ENCODE measurements around the gene ANAPC2.
A peak's percentile ranks its signal among the peaks of the same experiment; 100 is the strongest.

Gene ANAPC2

DNA sequence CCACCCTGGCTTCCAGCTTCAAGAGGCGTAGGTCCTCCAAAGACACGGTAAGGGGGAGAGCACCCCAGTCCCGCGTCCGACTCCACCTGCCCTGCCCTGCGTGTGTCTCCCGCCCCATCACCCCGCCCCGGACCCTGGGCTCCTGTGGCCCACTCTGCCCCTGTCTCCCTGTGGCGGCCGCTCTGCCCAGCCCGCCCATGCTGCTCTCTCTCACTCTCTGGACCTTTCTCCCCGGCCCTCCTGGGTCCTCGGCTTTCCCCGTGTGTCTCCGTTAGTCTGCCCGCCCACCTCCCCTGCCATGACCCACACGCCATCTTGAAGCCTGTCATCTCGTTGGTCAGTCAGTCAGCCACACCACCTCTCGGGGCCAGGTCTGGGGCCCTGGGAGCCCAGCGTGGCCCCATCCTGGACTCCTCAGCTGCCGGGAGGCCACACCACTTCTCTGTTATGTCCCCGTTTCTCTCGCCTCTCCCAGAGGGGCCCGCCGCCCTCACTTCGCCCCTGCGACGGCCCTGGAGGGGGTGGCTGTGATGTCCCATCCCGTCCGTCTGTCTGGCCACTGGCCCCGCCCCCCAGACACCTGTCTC, 23.0 kb downstream of the ANAPC2 start:
- no peak for FAIRE-seq
- no peak for DNase-seq (ENCODE audit: insufficient read length, low spot score)

DNA sequence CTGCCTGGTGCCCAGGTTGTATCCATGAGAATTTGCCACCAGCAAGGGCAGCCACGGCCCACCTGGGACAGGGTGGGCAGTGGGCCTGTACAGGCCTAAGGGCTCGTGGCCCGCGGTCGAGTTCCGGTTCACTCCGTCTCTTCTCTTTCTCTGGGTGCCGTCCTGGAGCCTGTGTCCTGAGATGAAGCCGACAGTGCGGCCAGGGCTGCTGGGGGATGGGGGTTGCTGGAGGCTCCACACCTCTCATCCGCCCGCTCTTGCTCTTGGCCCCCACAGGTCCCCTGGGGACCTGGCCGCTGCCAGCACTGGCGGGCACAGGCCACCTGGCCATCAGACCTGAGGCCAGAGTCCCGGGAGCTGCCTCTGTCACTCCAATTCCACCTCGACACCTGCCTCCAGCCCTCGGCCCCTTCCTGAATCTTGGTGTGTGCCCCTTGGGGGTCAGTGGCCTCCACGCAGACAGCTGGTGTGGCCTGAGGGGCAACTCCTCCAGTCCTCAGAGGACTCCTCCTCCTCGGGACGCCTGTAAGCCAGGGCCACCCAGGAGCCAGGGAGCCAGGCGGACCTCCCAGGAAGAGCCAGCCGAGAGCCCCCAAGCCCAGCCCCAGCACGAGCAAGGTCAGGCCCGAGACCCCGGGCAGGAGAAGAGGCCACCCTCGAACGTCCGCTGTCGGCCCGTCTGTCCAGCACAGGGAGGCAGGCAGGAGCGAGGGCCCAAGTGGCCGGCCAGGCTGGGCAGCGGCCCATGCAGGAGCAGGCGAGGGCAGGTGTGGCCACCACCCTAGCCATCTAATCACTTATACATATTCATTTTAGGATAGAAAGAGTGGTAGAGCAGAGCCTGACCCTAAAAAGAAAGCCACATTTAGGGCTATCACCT, 23.8 kb downstream of the ANAPC2 start:
- FAIRE-seq: no peak

DNA sequence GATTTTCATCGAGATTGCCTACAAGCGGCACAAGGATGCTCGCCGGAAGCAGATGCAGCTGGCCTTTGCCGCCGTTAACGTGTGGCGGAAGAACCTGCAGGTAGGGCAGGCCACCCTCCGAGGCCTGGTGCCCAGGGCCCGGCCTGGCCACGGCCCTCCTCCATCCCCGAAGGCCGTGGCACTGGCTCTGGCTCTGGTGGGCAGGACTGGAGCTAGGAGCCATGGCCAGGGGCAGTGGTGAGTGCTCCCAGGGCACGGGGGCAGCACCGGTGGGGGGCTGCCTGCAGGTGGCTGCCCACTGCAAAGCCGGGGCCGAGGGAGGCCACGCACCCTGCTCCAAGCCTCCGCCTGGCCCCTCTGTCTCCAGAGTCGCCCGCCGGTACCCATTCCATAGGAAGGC, 24.6 kb downstream of the ANAPC2 start:
- no peak for DNase-seq (ENCODE audit: insufficient read length, low spot score)
- no peak for FAIRE-seq

More for the DNA sequence above, 23.8 kb downstream of the ANAPC2 start:
- no peak for DNase-seq (ENCODE audit: insufficient read length, low spot score)

DNA sequence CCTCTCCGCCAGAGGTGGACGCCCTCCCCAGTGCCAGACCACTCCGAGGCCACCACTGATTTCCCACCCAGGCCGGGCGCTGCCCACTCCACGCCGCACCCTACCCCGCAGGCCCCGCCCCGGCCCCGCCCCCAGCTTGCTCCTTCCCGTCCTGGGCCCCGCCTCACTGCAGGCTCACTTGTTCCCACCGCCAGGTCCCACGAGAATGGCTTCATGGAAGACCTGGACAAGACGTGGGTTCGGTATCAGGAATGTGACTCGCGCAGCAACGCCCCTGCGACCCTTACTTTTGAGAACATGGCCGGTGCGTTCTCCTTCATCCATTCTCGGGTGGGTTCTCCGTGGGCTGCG, 25.0 kb downstream of the ANAPC2 start:
- DNase-seq (ENCODE audit: insufficient read length, low spot score): no peak

DNA sequence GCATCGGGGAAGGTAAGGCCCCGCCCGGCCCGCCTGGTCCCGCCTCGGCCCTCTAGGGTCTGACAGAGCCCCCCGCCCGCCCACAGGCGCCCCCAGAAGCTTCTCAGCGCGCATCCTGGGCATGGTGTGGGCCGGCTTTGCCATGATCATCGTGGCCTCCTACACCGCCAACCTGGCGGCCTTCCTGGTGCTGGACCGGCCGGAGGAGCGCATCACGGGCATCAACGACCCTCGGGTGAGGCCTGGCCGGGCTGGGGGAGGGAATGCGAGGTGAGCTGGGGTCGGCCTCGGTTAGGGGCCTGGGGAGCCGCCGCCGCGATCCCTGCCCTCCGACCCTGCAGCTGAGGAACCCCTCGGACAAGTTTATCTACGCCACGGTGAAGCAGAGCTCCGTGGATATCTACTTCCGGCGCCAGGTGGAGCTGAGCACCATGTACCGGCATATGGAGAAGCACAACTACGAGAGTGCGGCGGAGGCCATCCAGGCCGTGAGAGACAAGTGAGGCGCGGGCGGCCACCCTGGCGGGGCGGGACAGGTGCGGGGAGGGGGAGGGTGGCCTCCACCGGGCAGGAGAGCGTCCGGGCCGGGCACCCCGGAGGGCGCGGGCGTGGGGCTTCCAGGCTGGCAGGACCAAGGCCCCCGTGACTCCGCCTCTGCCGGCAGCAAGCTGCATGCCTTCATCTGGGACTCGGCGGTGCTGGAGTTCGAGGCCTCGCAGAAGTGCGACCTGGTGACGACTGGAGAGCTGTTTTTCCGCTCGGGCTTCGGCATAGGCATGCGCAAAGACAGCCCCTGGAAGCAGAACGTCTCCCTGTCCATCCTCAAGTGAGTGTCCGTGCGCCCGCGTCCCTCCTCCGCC, 25.6 kb downstream of the ANAPC2 start:
- FAIRE-seq (no peak), DNase-seq (ENCODE audit: insufficient read length, low spot score) (no peak)

More for the DNA sequence above, 25.0 kb downstream of the ANAPC2 start:
- no peak for FAIRE-seq

DNA sequence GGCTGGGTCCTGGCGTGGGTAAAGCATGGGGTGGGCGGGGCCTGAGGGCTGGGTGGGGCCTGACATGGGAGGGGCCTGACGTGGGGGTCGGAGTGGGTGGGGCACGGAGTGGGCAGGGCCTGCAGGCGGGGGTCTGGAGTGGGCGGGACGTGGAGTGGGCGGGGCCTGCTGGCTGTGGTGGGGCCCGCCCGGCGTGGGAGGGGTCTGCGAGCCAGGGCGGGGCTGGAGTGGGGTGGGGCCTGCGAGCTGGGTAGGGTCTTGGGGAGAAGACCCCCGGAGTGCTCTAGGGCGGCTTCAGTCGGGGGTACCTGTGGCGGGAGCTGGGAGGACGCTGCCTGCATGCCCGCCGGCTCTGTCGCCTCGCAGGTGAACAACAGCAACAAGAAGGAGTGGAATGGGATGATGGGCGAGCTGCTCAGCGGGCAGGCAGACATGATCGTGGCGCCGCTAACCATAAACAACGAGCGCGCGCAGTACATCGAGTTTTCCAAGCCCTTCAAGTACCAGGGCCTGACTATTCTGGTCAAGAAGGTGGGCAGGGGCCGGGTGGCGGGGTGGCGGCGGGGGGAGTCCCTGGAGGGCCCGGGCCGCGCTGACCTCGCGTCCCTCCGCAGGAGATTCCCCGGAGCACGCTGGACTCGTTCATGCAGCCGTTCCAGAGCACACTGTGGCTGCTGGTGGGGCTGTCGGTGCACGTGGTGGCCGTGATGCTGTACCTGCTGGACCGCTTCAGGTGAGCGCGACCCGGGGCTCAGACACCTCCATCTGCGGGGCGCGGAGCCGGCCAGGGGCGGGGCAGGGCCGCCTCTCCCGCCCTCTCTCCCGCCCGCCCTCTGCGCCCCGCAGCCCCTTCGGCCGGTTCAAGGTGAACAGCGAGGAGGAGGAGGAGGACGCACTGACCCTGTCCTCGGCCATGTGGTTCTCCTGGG, 26.5 kb downstream of the ANAPC2 start:
- FAIRE-seq (no peak), DNase-seq (ENCODE audit: insufficient read length, low spot score) (no peak)

DNA sequence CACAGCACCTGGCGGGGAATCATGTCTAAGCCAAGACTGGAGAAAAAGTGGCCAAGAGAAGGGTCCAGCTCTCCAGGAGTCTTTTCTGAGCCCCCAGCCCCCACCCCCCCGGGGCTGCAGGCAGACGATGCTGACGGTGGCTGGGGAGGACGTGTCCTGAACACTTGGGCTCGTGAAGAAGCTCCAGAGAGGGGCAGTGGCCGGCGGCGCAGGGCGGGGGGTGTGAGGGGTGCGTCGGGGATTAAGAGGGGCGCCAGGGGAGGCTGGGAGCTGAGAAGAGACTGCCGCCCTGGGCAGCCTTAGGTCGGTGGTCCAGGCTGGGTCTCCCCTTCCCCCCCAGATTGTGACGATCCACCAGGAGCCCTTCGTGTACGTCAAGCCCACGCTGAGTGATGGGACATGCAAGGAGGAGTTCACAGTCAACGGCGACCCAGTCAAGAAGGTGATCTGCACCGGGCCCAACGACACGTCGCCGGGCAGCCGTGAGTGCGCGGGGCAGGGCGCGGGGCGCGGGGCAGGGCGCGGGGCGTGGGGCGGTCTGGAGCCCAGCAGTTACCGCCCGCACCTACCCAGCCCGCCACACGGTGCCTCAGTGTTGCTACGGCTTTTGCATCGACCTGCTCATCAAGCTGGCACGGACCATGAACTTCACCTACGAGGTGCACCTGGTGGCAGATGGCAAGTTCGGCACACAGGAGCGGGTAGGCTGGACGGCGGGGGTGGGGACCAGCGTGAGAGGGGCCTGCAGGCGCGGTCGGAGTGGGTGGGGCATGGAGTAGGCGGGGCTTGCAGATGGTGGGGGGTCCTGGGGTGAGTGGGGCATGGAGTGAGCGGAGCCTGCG, 27.4 kb downstream of the ANAPC2 start:
- DNase-seq (ENCODE audit: insufficient read length, low spot score) (no peak), FAIRE-seq (no peak)

DNA sequence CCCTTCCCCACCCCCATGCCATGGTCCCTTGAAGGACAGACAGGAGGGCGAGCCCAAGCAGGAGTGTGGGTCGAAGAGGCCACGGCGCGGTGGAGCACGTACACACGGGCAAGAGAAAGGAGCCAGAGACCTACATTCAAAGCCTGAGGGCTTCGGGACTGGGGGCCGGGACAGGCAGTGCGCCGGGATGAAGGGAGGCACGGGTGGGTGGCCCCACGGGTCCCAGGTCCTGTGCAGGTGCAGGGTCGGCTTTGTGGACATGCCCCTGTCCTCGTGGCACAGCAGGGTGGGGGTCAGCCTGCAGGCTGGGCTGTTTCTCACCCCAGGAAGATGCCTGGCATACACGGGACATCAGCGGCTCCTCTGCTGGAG, 28.3 kb downstream of the ANAPC2 start:
- FAIRE-seq (no peak), DNase-seq (ENCODE audit: insufficient read length, low spot score) (no peak)

DNA sequence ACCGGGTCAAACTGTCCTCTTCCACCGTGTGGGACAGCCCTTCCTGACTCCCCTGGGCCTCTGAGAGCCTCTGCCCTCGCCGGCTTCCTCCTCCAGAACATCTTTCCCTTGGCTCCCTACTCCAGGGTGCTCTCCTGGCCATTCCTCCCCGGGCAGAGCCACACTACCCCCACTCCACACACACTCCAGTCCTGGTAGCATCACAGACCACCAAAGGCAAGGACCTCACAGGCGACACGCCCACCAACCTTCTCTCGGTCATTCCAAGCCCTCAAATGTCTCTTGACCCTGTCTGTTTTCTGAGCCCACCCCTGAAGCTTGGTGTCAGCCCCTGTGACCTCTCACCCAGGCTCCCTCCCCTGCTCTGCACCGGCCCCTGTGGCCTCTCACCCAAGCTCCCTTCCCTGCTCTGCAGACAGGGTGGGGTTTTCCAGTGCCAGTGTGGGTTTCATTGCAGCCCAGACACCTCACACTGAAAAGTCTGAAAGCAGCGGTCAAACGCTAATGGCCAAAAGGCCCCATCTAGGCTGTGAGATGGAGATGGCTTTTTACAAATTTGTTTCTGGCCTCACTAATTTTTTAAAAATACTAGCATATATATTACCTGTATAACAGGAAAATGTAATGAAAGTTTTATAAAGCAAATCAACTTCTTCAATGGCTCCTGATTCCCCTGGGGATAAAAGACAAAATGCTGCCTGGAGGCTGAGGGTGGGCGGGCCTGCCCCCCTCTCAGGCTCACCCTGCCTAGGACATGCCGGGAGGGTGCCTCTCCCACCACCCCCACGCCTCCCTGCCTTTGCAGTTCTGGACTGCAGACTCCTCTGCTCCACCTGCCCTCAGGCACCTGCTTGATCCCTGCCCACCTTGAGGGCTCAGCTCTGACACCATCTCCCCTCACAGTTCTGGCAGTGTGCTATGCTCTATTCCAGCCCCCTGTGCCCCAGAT, 29.0 kb downstream of the ANAPC2 start:
- FAIRE-seq (peak; percentile 59), DNase-seq (ENCODE audit: insufficient read length, low spot score) (no peak)

DNA sequence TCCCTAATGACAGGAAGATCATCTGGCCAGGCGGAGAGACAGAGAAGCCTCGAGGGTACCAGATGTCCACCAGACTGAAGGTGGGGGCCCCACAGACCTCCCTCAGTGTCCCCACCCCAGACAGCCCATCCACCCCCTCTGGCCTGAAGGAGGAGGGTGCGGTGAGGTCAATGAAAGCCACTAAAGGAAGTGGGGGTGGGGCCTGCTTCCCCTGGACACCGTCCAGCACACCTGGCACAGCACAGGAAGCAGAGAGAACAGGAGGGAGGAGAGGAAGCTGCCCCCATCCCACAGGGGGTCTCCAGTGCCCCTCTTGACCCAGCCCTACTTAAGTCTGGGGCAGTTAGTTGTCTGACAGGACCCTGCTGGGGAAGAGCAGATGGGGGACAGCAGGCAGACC, 29.7 kb downstream of the ANAPC2 start:
- FAIRE-seq: no peak
- DNase-seq (ENCODE audit: insufficient read length, low spot score): no peak

DNA sequence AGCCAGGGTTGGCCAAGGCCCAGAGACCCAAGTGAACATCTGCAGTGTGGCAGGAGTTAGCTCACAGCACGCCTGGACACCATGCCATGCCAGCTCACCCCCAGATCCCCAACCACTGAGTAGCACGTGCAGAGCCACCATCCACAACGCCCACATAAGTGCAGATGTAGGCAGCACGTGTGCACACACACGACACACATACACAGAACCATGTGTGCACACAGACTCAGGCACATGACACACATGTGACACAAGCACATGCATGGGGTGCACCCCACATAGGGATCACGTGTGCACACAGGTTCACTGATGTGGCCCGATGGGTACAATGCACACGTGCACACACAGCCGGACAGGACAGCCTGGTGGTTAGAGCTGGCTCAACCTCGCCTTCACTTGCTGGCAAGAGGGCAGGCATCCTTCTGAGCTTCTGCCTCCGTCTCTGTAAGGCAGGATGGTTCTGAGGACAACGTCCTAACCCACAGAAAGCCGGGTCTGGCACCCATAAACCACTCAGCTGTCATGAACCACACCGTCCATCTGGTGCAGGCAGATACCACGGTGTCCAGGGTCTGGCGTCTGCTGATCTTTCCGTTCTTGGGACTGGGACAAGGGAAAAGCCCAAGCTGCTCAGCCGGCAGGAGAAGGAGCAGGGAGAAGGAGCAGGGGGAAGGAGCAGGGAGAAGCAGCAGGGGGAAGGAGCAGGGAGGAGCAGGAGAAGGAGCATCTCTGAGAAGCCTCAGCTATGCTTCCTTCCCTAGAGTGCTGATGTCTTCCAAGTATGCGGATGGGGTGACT, 30.5 kb downstream of the ANAPC2 start:
- FAIRE-seq (no peak), DNase-seq (ENCODE audit: insufficient read length, low spot score) (no peak)

DNA sequence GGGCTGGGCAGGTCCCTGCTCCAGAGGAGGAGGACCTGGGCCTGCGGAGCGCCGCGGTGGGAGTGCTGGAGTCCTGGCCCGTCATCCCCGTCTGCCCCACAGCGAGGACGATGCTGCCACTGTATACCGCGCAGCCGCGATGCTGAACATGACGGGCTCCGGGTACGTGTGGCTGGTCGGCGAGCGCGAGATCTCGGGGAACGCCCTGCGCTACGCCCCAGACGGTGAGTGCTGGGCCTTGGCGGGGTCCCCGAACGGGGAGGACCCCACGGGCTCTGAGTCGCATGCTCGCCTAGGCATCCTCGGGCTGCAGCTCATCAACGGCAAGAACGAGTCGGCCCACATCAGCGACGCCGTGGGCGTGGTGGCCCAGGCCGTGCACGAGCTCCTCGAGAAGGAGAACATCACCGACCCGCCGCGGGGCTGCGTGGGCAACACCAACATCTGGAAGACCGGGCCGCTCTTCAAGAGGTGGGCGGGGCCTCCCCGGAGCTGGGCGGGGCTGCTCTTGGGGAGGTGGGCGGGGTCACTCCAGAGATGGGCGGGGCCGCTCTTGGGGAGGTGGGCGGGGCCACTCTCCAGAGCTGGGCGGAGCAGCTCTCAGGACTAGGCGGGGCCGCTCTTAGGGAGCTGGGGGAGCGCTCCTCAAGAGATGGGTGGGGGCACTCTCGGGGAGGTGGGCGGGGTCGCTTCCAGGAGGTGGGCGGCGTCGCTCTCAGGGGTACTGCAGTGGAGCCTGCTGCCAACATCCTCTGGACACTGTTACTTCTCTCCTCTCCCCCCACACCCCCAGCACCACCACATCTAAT, 31.6 kb downstream of the ANAPC2 start:
- DNase-seq (ENCODE audit: insufficient read length, low spot score) (no peak), FAIRE-seq (peak; percentile 56)

DNA sequence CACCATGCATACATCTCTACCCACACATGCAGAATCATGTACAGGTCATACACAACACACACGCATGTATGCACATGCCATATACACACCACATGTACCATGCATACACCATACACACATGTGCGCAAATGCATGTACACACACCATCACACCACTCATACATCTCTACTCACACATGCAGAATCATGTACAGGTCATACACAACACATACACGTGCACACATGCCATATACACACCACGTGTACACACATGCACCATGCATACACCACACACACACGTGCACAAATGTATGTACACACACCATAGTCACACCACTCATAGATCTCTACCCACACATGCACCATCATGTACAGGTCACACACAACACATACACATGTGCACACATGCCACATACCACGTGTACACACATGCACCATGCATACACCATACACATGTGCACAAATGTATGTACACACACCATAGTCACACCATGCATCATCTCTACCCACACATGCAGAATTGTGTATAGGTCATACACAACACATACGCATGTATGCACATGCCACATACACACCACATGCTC, 35.4 kb downstream of the ANAPC2 start:
- no peak for DNase-seq (ENCODE audit: insufficient read length, low spot score)
- no peak for FAIRE-seq

DNA sequence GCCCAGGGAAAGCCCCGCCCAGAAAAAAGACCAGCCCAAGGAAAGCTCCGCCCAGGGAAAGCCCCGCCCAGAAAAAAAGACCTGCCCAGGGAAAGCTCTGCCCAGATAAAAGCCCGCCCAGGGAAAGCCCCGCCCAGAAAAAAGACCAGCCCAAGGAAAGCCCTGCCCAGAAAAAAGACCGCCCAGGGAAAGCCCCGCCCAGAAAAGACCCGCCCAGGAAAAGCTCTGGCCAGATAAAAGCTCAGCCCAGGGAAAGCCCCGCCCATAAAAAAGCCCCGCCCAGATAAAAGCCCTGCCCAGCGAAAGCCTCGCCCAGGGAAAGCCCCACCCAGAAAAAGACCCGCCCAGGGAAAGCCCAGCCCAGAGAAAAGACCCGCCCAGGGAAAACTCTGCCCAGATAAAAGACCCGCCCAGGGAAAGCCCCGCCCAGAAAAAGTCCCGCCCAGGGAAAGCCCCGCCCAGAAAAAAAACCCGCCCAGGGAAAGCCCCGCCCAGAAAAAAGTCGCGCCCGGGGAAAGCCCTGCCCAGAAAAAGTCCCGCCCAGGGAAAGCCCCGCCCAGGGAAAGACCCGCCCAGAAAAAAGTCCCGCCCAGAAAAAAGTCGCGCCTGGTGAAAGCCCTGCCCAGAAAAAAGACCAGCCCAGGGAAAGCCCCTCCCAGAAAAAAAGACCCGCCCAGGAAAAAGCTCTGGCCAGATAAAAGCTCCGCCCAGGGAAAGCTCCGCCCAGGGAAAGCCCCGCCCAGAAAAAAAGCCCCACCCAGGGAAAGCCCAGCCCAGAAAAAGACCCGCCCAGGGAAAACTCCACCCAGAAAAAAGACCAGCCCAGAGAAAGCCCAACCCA, 37.5 kb downstream of the ANAPC2 start:
- DNase-seq (ENCODE audit: insufficient read length, low spot score) (peak; percentile 76), FAIRE-seq (peak; percentile 94)

DNA sequence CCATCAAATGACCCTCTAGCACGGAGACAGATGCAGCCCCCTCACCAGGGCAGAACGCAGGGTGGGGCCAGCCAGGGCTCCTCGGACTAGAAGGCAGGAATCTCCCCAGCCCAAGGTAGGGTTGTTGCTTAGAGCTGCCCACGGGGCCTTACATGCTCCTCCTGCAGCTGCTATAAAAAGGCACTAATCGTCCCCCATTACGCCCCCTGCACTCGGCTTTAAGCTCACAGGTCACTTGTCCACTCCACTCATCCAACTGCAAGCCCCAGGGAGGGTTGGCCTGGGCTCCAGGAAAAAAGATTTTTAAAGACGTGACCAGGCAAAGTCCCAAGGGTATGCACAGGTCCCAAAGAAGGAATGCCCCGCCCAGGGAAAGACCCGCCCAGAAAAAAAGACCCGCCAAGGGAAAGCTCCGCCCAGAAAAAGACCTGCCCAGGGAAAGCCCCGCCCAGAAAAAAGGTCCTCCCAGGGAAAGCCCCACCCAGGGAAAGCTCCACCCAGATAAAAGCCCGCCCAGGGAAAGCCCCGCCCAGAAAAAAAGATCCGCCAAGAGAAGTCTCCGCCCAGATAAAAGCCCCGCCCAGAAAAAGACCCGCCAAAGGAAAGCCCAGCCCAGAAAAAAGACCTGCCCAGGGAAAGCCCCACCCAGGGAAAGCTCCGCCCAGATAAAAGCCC, 38.3 kb downstream of the ANAPC2 start:
- FAIRE-seq (no peak), DNase-seq (ENCODE audit: insufficient read length, low spot score) (no peak)

Data from GM19239 (cell line).